Sigmoid colon (tissue), 4 donors: ENCODE measurements around the gene PDGFD.

Source experiments
- EP300 ChIP-seq, 4 donors: sonication (generic); formaldehyde crosslinking; IDR thresholded peaks; one replicate each; pipeline ENCODE4 v1.6.1; 2017; ENCODE audit warnings: antibody characterized with exemption in 4 of 4
- POLR2AphosphoS5 ChIP-seq, 4 donors: sonication (generic); formaldehyde crosslinking; IDR thresholded peaks; one replicate each; pipeline ENCODE4 v1.6.1; 2017; ENCODE audit warnings: antibody characterized with exemption in 4 of 4
- TF ChIP-seq, protein P1 (sequence below), 4 experiments: fragments of 450-650 bp in 3 of 4; fragments of 200-600 bp in 1 of 4; IDR thresholded peaks; one replicate each; pipeline ENCODE4 v1.5.1; 2016 to 2019; ENCODE audit warnings: antibody characterized with exemption in 4 of 4, mild to moderate bottlenecking in 3 of 4, moderate library complexity in 2 of 4

DNA sequence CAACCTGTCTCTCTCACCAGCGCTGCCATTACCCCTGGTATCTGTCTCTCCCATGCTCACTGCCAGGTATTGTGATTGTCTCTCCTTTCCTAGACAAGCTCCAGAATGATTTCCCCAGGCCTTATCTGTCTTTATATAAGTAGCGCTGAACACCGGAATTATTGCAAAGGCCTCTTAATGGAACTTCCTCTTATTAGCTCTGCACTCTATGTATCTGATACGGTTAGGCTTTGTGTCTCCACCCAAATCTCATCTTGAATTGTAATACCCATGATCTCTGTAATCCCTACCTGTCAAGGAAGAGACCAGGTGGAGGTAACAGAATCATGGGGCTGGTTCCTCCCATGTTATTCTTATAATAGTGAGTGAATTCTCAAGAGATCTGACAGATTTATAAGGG, 88.2 kb downstream of the PDGFD start:
- TF ChIP-seq, protein P1, sequence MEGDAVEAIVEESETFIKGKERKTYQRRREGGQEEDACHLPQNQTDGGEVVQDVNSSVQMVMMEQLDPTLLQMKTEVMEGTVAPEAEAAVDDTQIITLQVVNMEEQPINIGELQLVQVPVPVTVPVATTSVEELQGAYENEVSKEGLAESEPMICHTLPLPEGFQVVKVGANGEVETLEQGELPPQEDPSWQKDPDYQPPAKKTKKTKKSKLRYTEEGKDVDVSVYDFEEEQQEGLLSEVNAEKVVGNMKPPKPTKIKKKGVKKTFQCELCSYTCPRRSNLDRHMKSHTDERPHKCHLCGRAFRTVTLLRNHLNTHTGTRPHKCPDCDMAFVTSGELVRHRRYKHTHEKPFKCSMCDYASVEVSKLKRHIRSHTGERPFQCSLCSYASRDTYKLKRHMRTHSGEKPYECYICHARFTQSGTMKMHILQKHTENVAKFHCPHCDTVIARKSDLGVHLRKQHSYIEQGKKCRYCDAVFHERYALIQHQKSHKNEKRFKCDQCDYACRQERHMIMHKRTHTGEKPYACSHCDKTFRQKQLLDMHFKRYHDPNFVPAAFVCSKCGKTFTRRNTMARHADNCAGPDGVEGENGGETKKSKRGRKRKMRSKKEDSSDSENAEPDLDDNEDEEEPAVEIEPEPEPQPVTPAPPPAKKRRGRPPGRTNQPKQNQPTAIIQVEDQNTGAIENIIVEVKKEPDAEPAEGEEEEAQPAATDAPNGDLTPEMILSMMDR (IDR thresholded peaks at IDR 0.05), result no peak
- TF ChIP-seq EP300 (IDR thresholded peaks at IDR 0.05) (no peak), POLR2AphosphoS5 (IDR thresholded peaks at IDR 0.05) (no peak)
